ENCODE results near the gene IQGAP2.

Gene IQGAP2

GRCh38 chr5:76384705-76385104 is 18.4 kb upstream of the IQGAP2 start:
- Histone ChIP-seq H3K27ac (ENCODE audit: low read depth, low read length) (no peak overlapping the region), H3K27me3 (ENCODE audit: control insufficient read depth, low read length) (no peaks in the 10 kb centered on the region)

GRCh38 chr5:76385540-76385939 is 17.5 kb upstream of the IQGAP2 start:
- TF ChIP-seq EZH2phosphoT487 (IDR thresholded peaks at IDR 0.05; ENCODE audit: borderline replicate concordance, low read length): no peak
- no peak for TF ChIP-seq CTCF (IDR thresholded peaks at IDR 0.05; ENCODE audit: low read depth, low read length, poor library complexity, severe bottlenecking)
- Histone ChIP-seq H3K9me2 (replicated peaks; ENCODE audit: control insufficient read depth, low read length) (no peaks in the 10 kb centered on the region), H3K27ac (ENCODE audit: low read depth, low read length) (no peak overlapping the region), H3K4me2 (ENCODE audit: low read length) (no peak overlapping the region), H3K4me3 (ENCODE audit: low read length) (no peak overlapping the region), H3K79me2 (ENCODE audit: control insufficient read depth, low read length) (no peaks in the 10 kb centered on the region), H3K27me3 (ENCODE audit: control insufficient read depth, low read length) (no peaks in the 10 kb centered on the region), H4K20me1 (ENCODE audit: control insufficient read depth, insufficient read depth, low read depth, low read length) (no peaks in the 10 kb centered on the region), H3K36me3 (ENCODE audit: control insufficient read depth, low read length) (no peaks in the 10 kb centered on the region), H3K9me3 (ENCODE audit: control insufficient read depth, insufficient read depth, low read length) (no peaks in the 10 kb centered on the region), H3K4me1 (ENCODE audit: control insufficient read depth, low read length) (peaks cover 15% of the 10 kb centered on the region), H3F3A (ENCODE audit: control insufficient read depth, insufficient read depth) (no peaks in the 10 kb centered on the region)

More at GRCh38 chr5:76384705-76385104, 18.4 kb upstream of the IQGAP2 start:
- TF ChIP-seq EZH2phosphoT487 (IDR thresholded peaks at IDR 0.05; ENCODE audit: borderline replicate concordance, low read length): no peak
- TF ChIP-seq CTCF (IDR thresholded peaks at IDR 0.05; ENCODE audit: low read depth, low read length, poor library complexity, severe bottlenecking): no peak
- Histone ChIP-seq H3K9me3 (ENCODE audit: control insufficient read depth, insufficient read depth, low read length) (no peaks in the 10 kb centered on the region), H3K79me2 (ENCODE audit: control insufficient read depth, low read length) (no peaks in the 10 kb centered on the region), H3K36me3 (ENCODE audit: control insufficient read depth, low read length) (no peaks in the 10 kb centered on the region), H4K20me1 (ENCODE audit: control insufficient read depth, insufficient read depth, low read depth, low read length) (no peaks in the 10 kb centered on the region), H3K9me2 (replicated peaks; ENCODE audit: control insufficient read depth, low read length) (no peaks in the 10 kb centered on the region), H3F3A (ENCODE audit: control insufficient read depth, insufficient read depth) (no peaks in the 10 kb centered on the region), H3K4me1 (ENCODE audit: control insufficient read depth, low read length) (peaks cover 19% of the 10 kb centered on the region), H3K4me3 (ENCODE audit: low read length) (no peak overlapping the region), H3K4me2 (ENCODE audit: low read length) (no peak overlapping the region)

- H3K4me1 ChIP-seq (ENCODE audit: control insufficient read depth, low read length): peaks cover 18% of the 10 kb centered on the region
- no peak overlapping the region for H3K27ac ChIP-seq (ENCODE audit: low read depth, low read length)
- TF ChIP-seq EZH2phosphoT487 (IDR thresholded peaks at IDR 0.05; ENCODE audit: borderline replicate concordance, low read length) (no peak), CTCF (IDR thresholded peaks at IDR 0.05; ENCODE audit: low read depth, low read length, poor library complexity, severe bottlenecking) (no peak)
- H3K4me2 ChIP-seq (ENCODE audit: low read length): no peak overlapping the region
- no peaks in the 10 kb centered on the region for H4K20me1 ChIP-seq (ENCODE audit: control insufficient read depth, insufficient read depth, low read depth, low read length)
- no peak overlapping the region for H3K4me3 ChIP-seq (ENCODE audit: low read length)
- H3K36me3 ChIP-seq (ENCODE audit: control insufficient read depth, low read length): no peaks in the 10 kb centered on the region
- no peaks in the 10 kb centered on the region for H3K79me2 ChIP-seq (ENCODE audit: control insufficient read depth, low read length)
- H3K27me3 ChIP-seq (ENCODE audit: control insufficient read depth, low read length): no peaks in the 10 kb centered on the region
- no peaks in the 10 kb centered on the region for H3K9me2 ChIP-seq (replicated peaks; ENCODE audit: control insufficient read depth, low read length)
- H3F3A ChIP-seq (ENCODE audit: control insufficient read depth, insufficient read depth): no peaks in the 10 kb centered on the region
- H3K9me3 ChIP-seq (ENCODE audit: control insufficient read depth, insufficient read depth, low read length): no peaks in the 10 kb centered on the region
Measured at GRCh38 chr5:76386360-76386759, 16.7 kb upstream of the IQGAP2 start.

- no peaks in the 10 kb centered on the region for H3K27me3 ChIP-seq (ENCODE audit: control insufficient read depth, low read length)
- H3K36me3 ChIP-seq (ENCODE audit: control insufficient read depth, low read length): no peaks in the 10 kb centered on the region
- no peak overlapping the region for H3K27ac ChIP-seq (ENCODE audit: low read depth, low read length)
- H3F3A ChIP-seq (ENCODE audit: control insufficient read depth, insufficient read depth): no peaks in the 10 kb centered on the region
- no peak overlapping the region for H3K4me3 ChIP-seq (ENCODE audit: low read length)
- TF ChIP-seq EZH2phosphoT487 (IDR thresholded peaks at IDR 0.05; ENCODE audit: borderline replicate concordance, low read length): no peak
- TF ChIP-seq CTCF (IDR thresholded peaks at IDR 0.05; ENCODE audit: low read depth, low read length, poor library complexity, severe bottlenecking): no peak
- no peaks in the 10 kb centered on the region for H3K9me2 ChIP-seq (replicated peaks; ENCODE audit: control insufficient read depth, low read length)
- H4K20me1 ChIP-seq (ENCODE audit: control insufficient read depth, insufficient read depth, low read depth, low read length): no peaks in the 10 kb centered on the region
- no peaks in the 10 kb centered on the region for H3K9me3 ChIP-seq (ENCODE audit: control insufficient read depth, insufficient read depth, low read length)
- H3K79me2 ChIP-seq (ENCODE audit: control insufficient read depth, low read length): no peaks in the 10 kb centered on the region
- no peak overlapping the region for H3K4me2 ChIP-seq (ENCODE audit: low read length)
- peaks cover 23% of the 10 kb centered on the region for H3K4me1 ChIP-seq (ENCODE audit: control insufficient read depth, low read length)
Measured at GRCh38 chr5:76388236-76388635, 14.8 kb upstream of the IQGAP2 start.

Data from DOHH2 (cell line).